Liver (tissue), 9 donors: Measurements from ENCODE around the gene SEL1L. TPM values are rescaled to one million over a fixed set of nuclear protein-coding genes. Genes with fewer than 3 reads are reported as not detected.

Source experiments
- DNase-seq: peaks from one replicate; pipeline ENCODE4 v3.0.0-alpha.2; 2017; ENCODE audit warnings: low spot score
- H3K27ac ChIP-seq, 2 donors: one replicate each; pipeline ENCODE4 v1.7.0; 2013; ENCODE audit warnings: inconsistent platforms in 2 of 2, low read length in 2 of 2, control low read depth in 1 of 2, low read depth in 1 of 2, mild to moderate bottlenecking in 1 of 2
- H3K27me3 ChIP-seq, 4 donors: one replicate each; pipeline versions ENCODE4 v1.6.1 to v1.7.0; 2013; ENCODE audit warnings: low read length in 3 of 4, inconsistent platforms in 1 of 4, mild to moderate bottlenecking in 1 of 4, moderate library complexity in 1 of 4; ENCODE audit not compliant: control insufficient read depth in 4 of 4, insufficient read depth in 4 of 4
- H3K36me3 ChIP-seq, 4 donors: one replicate each; pipeline versions ENCODE4 v1.6.1 to v1.7.0; 2013; ENCODE audit warnings: low read length in 3 of 4, mild to moderate bottlenecking in 3 of 4, low read depth in 1 of 4, moderate library complexity in 1 of 4; ENCODE audit not compliant: control insufficient read depth in 4 of 4, insufficient read depth in 3 of 4
- H3K4me1 ChIP-seq, 4 donors: one replicate each; pipeline versions ENCODE4 v1.6.1 to v1.7.0; 2013; ENCODE audit warnings: low read length in 3 of 4, mild to moderate bottlenecking in 3 of 4, moderate library complexity in 1 of 4; ENCODE audit not compliant: control insufficient read depth in 4 of 4, insufficient read depth in 4 of 4
- H3K4me3 ChIP-seq, 3 donors: one replicate each; pipeline versions ENCODE4 v1.6.1 to v1.7.0; 2013; ENCODE audit warnings: low read length in 3 of 3, control low read depth in 1 of 3, low read depth in 1 of 3, mild to moderate bottlenecking in 1 of 3
- H3K9ac ChIP-seq, 2 donors: one replicate each; pipeline ENCODE4 v1.7.0; 2013; ENCODE audit warnings: low read length in 2 of 2, mild to moderate bottlenecking in 2 of 2, moderate library complexity in 2 of 2, control low read depth in 1 of 2, low read depth in 1 of 2
- H3K9me3 ChIP-seq, 4 donors: one replicate each; pipeline versions ENCODE4 v1.6.1 to v1.7.0; 2013; ENCODE audit warnings: low read length in 3 of 4; ENCODE audit not compliant: control insufficient read depth in 4 of 4
- EGR1 ChIP-seq, 2 donors: IDR thresholded peaks; 2 replicates each; pipeline ENCODE4 v1.6.1; 2016 to 2018; ENCODE audit warnings: antibody characterized with exemption in 2 of 2, low read depth in 2 of 2
- FOXA1 ChIP-seq: IDR thresholded peaks from 2 replicates; pipeline ENCODE4 v1.6.1; 2016; ENCODE audit warnings: antibody characterized with exemption
- FOXA2 ChIP-seq: IDR thresholded peaks from 2 replicates; pipeline ENCODE4 v1.6.1; 2016; ENCODE audit warnings: antibody characterized with exemption
- GABPA ChIP-seq, 2 donors: IDR thresholded peaks in 1 of 2; conservative IDR thresholded peaks in 1 of 2; 2 replicates each; pipeline ENCODE4 v1.6.1; 2016; ENCODE audit warnings: antibody characterized with exemption in 2 of 2, mild to moderate bottlenecking in 1 of 2, moderate library complexity in 1 of 2
- HNF4A ChIP-seq, 2 donors: conservative IDR thresholded peaks; 2 replicates each; pipeline ENCODE4 v1.6.1; 2016; ENCODE audit warnings: antibody characterized with exemption in 2 of 2, mild to moderate bottlenecking in 2 of 2
- HNF4G ChIP-seq: IDR thresholded peaks from 2 replicates; pipeline ENCODE4 v1.6.1; 2016; ENCODE audit warnings: antibody characterized with exemption
- JUND ChIP-seq, 2 donors: IDR thresholded peaks; 2 replicates each; pipeline ENCODE4 v1.6.1; 2016; ENCODE audit warnings: antibody characterized with exemption in 2 of 2
- RAD21 ChIP-seq, 2 donors: IDR thresholded peaks; 2 replicates each; pipeline ENCODE4 v1.6.1; 2016; ENCODE audit warnings: antibody characterized with exemption in 2 of 2, mild to moderate bottlenecking in 2 of 2
- RXRA ChIP-seq, 2 donors: IDR thresholded peaks; 2 replicates each; pipeline ENCODE4 v1.6.1; 2017 to 2018; ENCODE audit warnings: antibody characterized with exemption in 2 of 2, mild to moderate bottlenecking in 1 of 2
- SP1 ChIP-seq: IDR thresholded peaks from 2 replicates; pipeline ENCODE4 v1.6.1; 2018; ENCODE audit warnings: antibody characterized with exemption, mild to moderate bottlenecking
- TAF1 ChIP-seq: conservative IDR thresholded peaks from 2 replicates; pipeline ENCODE4 v1.6.1; 2016; ENCODE audit warnings: antibody characterized with exemption, mild to moderate bottlenecking
- YY1 ChIP-seq: IDR thresholded peaks from 2 replicates; pipeline ENCODE4 v1.6.1; 2016; ENCODE audit warnings: antibody characterized with exemption, mild to moderate bottlenecking
- WGBS: extraction: QIAGEN DNeasy Blood & Tissue Kit; methylation state at CpG from one replicate; pipeline ENCODE4 v1.1.7; 2013; 5-methylcytosine and 5-hydroxymethylcytosine counted together
- polyA plus RNA-seq, 2 donors: library from polyadenylated mRNA; stranded (reverse) in 1 of 2; unstranded in 1 of 2; fragments of 200-250 nt in 1 of 2; fragments of >200 nt in 1 of 2; fragmentation: Nextera tagmentation in 1 of 2; extraction: Ambion mirVana in 1 of 2; gene quantifications; one replicate each; pipeline versions ENCODE4 v1.2.1 to v1.2.3, GENCODE V29; 2013 to 2015
- total RNA-seq, 2 donors: library from RNA; depleted of rRNA; stranded (reverse); fragments of >200 nt; gene quantifications; one replicate each; pipeline ENCODE4 v1.2.3, GENCODE V29; 2014
- TF ChIP-seq, protein P1 (sequence below): IDR thresholded peaks from 2 replicates; pipeline ENCODE4 v1.6.1; 2016; ENCODE audit warnings: antibody characterized with exemption, mild to moderate bottlenecking
- TF ChIP-seq, protein P2 (sequence below): IDR thresholded peaks from 2 replicates; pipeline ENCODE4 v1.6.1; 2016; ENCODE audit warnings: antibody characterized with exemption
- TF ChIP-seq, protein P3 (sequence below): IDR thresholded peaks from 2 replicates; pipeline ENCODE4 v1.6.1; 2016; ENCODE audit warnings: antibody characterized with exemption
- TF ChIP-seq, protein P4 (sequence below): IDR thresholded peaks from 2 replicates; pipeline ENCODE4 v1.6.1; 2016; ENCODE audit warnings: antibody characterized with exemption
- donor health status: healthy.
- donor health status: healthy.
- donor health status: healthy.
- donor health status: healthy.
- donor health status: healthy.

The SEL1L gene
- total and polyA plus RNA-seq, 4 donors: 40.7 to 117 (median 45.6) TPM

DNA sequence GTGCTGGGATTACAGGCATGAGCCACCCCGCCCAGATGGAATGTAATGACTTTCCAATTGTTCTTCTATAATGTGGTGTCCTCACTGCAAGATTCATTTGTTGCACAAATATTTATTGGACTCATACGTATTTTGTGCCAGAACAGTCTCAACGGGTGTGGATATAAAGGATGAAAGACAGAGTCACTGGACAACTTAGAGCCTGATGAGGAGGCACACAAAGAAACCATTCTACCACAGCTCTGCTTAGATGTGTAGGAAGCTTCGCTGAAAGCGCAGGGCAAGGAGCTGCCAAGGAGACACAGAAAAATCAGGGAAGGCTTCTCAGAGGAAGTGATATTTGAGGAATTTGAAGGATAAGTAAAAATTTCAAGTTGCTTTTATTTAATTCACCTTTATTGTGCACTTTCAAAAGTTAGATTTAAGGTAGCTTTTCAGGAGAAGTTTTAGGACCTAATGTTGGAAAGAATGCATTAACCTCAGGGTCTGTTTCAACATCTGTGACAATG is 92.0 kb downstream of the SEL1L start:
- Histone ChIP-seq H3K4me3 (no peak overlapping the region), H3K27me3 (no peaks in the 10 kb centered on the region), H3K4me1 (peaks cover 0 to 4% (median 3%) of the 10 kb centered on the region in 4 donors), H3K36me3 (peaks cover 0 to 2% (median 0%) of the 10 kb centered on the region in 4 donors), H3K27ac (no peak overlapping the region), H3K9ac (no peak overlapping the region), H3K9me3 (no peaks in the 10 kb centered on the region)
- 90% methylated on average over 5 of the region's 5 CpGs for WGBS
- no peak for DNase-seq
- no peak for TF ChIP-seq FOXA1
- no peak for TF ChIP-seq FOXA2
- TF ChIP-seq HNF4G: no peak
- no peak for TF ChIP-seq YY1

DNA sequence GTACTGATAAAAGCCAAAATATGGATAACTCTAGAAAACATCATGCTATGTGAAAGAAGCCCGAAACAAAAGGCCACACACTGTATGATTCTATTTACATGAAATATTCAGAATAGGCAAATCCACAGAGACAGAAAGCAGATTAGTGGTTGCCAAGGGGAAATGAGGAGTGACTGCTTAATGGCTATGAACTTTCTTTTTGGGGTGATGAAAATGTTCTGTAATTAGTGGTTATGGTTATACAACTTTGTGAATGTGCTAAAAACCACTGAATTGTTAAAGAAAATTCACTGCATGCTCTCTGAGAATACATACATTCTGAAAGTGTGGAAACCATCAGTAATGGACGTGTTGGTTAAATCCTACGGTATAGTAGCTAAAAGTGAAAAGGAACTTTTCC is 93.6 kb downstream of the SEL1L start:
- no peak overlapping the region for H3K9ac ChIP-seq
- peaks cover 0 to 2% (median 0%) of the 10 kb centered on the region in 4 donors for H3K36me3 ChIP-seq
- WGBS: 91% methylated on average over 3 of the region's 3 CpGs
- no peaks in the 10 kb centered on the region for H3K27me3 ChIP-seq
- H3K27ac ChIP-seq: no peak overlapping the region
- DNase-seq: no peak
- H3K4me1 ChIP-seq: peaks cover 0 to 15% (median 10%) of the 10 kb centered on the region in 4 donors
- H3K4me3 ChIP-seq: no peak overlapping the region
- TF ChIP-seq TAF1 (no peak), HNF4A (conservative IDR thresholded peaks at IDR 0.05) (no peak), HNF4G (no peak), GABPA (IDR thresholded peaks at IDR 0.05 in 1 of 2, conservative IDR thresholded peaks at IDR 0.05 in 1 of 2) (no peak), SP1 (no peak), RAD21 (IDR thresholded peaks at IDR 0.05) (no peak), RXRA (IDR thresholded peaks at IDR 0.05) (no peak)
- TF ChIP-seq, protein P1, sequence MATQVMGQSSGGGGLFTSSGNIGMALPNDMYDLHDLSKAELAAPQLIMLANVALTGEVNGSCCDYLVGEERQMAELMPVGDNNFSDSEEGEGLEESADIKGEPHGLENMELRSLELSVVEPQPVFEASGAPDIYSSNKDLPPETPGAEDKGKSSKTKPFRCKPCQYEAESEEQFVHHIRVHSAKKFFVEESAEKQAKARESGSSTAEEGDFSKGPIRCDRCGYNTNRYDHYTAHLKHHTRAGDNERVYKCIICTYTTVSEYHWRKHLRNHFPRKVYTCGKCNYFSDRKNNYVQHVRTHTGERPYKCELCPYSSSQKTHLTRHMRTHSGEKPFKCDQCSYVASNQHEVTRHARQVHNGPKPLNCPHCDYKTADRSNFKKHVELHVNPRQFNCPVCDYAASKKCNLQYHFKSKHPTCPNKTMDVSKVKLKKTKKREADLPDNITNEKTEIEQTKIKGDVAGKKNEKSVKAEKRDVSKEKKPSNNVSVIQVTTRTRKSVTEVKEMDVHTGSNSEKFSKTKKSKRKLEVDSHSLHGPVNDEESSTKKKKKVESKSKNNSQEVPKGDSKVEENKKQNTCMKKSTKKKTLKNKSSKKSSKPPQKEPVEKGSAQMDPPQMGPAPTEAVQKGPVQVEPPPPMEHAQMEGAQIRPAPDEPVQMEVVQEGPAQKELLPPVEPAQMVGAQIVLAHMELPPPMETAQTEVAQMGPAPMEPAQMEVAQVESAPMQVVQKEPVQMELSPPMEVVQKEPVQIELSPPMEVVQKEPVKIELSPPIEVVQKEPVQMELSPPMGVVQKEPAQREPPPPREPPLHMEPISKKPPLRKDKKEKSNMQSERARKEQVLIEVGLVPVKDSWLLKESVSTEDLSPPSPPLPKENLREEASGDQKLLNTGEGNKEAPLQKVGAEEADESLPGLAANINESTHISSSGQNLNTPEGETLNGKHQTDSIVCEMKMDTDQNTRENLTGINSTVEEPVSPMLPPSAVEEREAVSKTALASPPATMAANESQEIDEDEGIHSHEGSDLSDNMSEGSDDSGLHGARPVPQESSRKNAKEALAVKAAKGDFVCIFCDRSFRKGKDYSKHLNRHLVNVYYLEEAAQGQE: no peak
- TF ChIP-seq, protein P2, sequence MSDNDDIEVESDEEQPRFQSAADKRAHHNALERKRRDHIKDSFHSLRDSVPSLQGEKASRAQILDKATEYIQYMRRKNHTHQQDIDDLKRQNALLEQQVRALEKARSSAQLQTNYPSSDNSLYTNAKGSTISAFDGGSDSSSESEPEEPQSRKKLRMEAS: no peak
- no peaks in the 10 kb centered on the region for H3K9me3 ChIP-seq

DNA sequence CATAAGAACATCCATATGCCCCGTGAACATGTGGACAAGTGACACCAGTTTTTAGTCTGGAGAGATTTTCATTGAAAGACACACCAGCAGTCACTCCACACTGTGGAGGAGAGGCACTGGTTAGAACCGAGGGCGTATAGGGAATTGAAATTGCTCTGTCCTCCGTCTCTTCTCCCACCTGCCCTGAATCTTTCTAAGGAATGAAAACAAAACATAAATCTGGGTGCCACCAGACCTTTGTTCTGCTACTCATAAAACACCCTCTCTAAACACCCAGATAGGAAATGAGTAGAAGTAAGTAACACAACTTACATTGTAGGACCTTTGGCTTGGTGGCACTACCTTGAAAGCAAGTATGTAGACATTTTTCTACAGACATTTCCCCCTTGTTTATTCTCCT is 96.4 kb downstream of the SEL1L start:
- WGBS: 66% methylated on average over 4 of the region's 4 CpGs
- no peaks in the 10 kb centered on the region for H3K27me3 ChIP-seq
- DNase-seq: no peak

More for the DNA sequence above, 96.4 kb downstream of the SEL1L start:
- Histone ChIP-seq H3K36me3 (no peaks in the 10 kb centered on the region), H3K27ac (no peak overlapping the region), H3K4me3 (no peak overlapping the region), H3K9ac (no peak overlapping the region), H3K9me3 (no peaks in the 10 kb centered on the region), H3K4me1 (peaks cover 0 to 18% (median 12%) of the 10 kb centered on the region in 4 donors)
- TF ChIP-seq RXRA (IDR thresholded peaks at IDR 0.05): no peak
- TF ChIP-seq, protein P1: no peak
- TF ChIP-seq RAD21 (IDR thresholded peaks at IDR 0.05): no peak
- no peak for TF ChIP-seq GABPA (IDR thresholded peaks at IDR 0.05 in 1 of 2, conservative IDR thresholded peaks at IDR 0.05 in 1 of 2)
- TF ChIP-seq SP1: no peak
- TF ChIP-seq TAF1: no peak
- TF ChIP-seq, protein P3, sequence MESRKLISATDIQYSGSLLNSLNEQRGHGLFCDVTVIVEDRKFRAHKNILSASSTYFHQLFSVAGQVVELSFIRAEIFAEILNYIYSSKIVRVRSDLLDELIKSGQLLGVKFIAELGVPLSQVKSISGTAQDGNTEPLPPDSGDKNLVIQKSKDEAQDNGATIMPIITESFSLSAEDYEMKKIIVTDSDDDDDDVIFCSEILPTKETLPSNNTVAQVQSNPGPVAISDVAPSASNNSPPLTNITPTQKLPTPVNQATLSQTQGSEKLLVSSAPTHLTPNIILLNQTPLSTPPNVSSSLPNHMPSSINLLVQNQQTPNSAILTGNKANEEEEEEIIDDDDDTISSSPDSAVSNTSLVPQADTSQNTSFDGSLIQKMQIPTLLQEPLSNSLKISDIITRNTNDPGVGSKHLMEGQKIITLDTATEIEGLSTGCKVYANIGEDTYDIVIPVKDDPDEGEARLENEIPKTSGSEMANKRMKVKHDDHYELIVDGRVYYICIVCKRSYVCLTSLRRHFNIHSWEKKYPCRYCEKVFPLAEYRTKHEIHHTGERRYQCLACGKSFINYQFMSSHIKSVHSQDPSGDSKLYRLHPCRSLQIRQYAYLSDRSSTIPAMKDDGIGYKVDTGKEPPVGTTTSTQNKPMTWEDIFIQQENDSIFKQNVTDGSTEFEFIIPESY: no peak
- no peak for TF ChIP-seq HNF4A (conservative IDR thresholded peaks at IDR 0.05)
- TF ChIP-seq, protein P2: no peak
- no peak for TF ChIP-seq HNF4G
- TF ChIP-seq, protein P4, sequence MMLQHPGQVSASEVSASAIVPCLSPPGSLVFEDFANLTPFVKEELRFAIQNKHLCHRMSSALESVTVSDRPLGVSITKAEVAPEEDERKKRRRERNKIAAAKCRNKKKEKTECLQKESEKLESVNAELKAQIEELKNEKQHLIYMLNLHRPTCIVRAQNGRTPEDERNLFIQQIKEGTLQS: no peak
- no peak for TF ChIP-seq YY1
- no peak for TF ChIP-seq FOXA1
- no peak for TF ChIP-seq EGR1 (IDR thresholded peaks at IDR 0.05; ENCODE audit: low read depth in 2 of 2)
- no peak for TF ChIP-seq FOXA2
- TF ChIP-seq JUND (IDR thresholded peaks at IDR 0.05): no peak
